NCI-H1930 (cell line): Measurements from ENCODE around the gene NRGN.
"Not testable (repeated sequence)": the region's sequence is repeated elsewhere in the genome, so short reads cannot be mapped to it uniquely, and the experiment has no call there.

Experiments
- DNase-seq, 2 experiments: peaks; one replicate each; lab custom pipeline; 2025; lab: John Stamatoyannopoulos, UW

Gene NRGN

GRCh38 chr11:124757320-124757719 is 17.6 kb downstream of the NRGN start:
- DNase-seq: no peak

GRCh38 chr11:124758355-124759265 is 18.9 kb downstream of the NRGN start:
- DNase-seq: peak; percentile 25 to 47

- DNase-seq: no peak
Measured at GRCh38 chr11:124759266-124760204, 19.8 kb downstream of the NRGN start.

GRCh38 chr11:124760205-124760652 is 20.5 kb downstream of the NRGN start:
- DNase-seq: no peak

GRCh38 chr11:124760806-124761205 is 21.1 kb downstream of the NRGN start:
- no peak for DNase-seq

GRCh38 chr11:124761301-124762104 is 21.8 kb downstream of the NRGN start:
- no peak for DNase-seq

GRCh38 chr11:124762105-124762623 is 22.4 kb downstream of the NRGN start, which contains the start of gene ESAM:
ESAM (minus strand) TSS chr11:124762290; CDS start chr11:124762154, 136 bp downstream.
- DNase-seq: peak in 1 of 2 experiments; percentile 56

GRCh38 chr11:124762624-124763155 is 22.9 kb downstream of the NRGN start:
- peak in 1 of 2 experiments; percentile 50 for DNase-seq

- DNase-seq: peak; percentile 43 to 72
Measured at GRCh38 chr11:124763156-124763947, 23.6 kb downstream of the NRGN start.

- no peak for DNase-seq
Measured at GRCh38 chr11:124766156-124766555, 26.4 kb downstream of the NRGN start.

- DNase-seq: no peak
Measured at GRCh38 chr11:124768914-124769313, 29.2 kb downstream of the NRGN start.

- DNase-seq: no peak
Measured at GRCh38 chr11:124769806-124770774, 30.3 kb downstream of the NRGN start.

GRCh38 chr11:124770959-124771358 is 31.2 kb downstream of the NRGN start:
- DNase-seq: not testable (repeated sequence)

GRCh38 chr11:124776865-124777645 is 37.3 kb downstream of the NRGN start:
- DNase-seq: no peak

- no peak for DNase-seq
Measured at GRCh38 chr11:124778281-124778680, 38.5 kb downstream of the NRGN start.

GRCh38 chr11:124779568-124779967 is 39.8 kb downstream of the NRGN start:
- DNase-seq: no peak

- no peak for DNase-seq
Measured at GRCh38 chr11:124783002-124783401, 43.3 kb downstream of the NRGN start.

- DNase-seq: no peak
Measured at GRCh38 chr11:124784051-124784450, 44.3 kb downstream of the NRGN start.
